Rectal smooth muscle tissue (tissue), 1 donor: ENCODE measurements around the gene MPDZ.

Experiments used
- H3K27ac ChIP-seq: one replicate; pipeline ENCODE4 v1.7.0; 2013; ENCODE audit warnings: low read depth, low read length, inconsistent platforms
- H3K27me3 ChIP-seq: one replicate; pipeline ENCODE4 v1.7.0; 2013; ENCODE audit warnings: low read length; ENCODE audit not compliant: control insufficient read depth, insufficient read depth
- H3K36me3 ChIP-seq: one replicate; pipeline ENCODE4 v1.7.0; 2013; ENCODE audit warnings: low read length; ENCODE audit not compliant: control insufficient read depth, insufficient read depth
- H3K4me1 ChIP-seq: one replicate; pipeline ENCODE4 v1.7.0; 2013; ENCODE audit warnings: low read length; ENCODE audit not compliant: control insufficient read depth, insufficient read depth
- H3K4me3 ChIP-seq: one replicate; pipeline ENCODE4 v1.7.0; 2013; ENCODE audit warnings: low read length
- H3K9ac ChIP-seq: one replicate; pipeline ENCODE4 v1.7.0; 2013; ENCODE audit warnings: low read length

MPDZ gene

GRCh38 chr9:13116292-13116691, 163.2 kb downstream of the MPDZ start:
- Histone ChIP-seq H3K4me3 (no peak overlapping the region), H3K36me3 (peaks cover 5% of the 10 kb centered on the region), H3K9ac (no peak overlapping the region), H3K27me3 (no peaks in the 10 kb centered on the region), H3K27ac (no peak overlapping the region), H3K4me1 (no peaks in the 10 kb centered on the region)

GRCh38 chr9:13113751-13114150, 165.7 kb downstream of the MPDZ start:
- Histone ChIP-seq H3K9ac (no peak overlapping the region), H3K36me3 (no peaks in the 10 kb centered on the region), H3K27ac (no peak overlapping the region), H3K4me1 (no peaks in the 10 kb centered on the region), H3K4me3 (no peak overlapping the region), H3K27me3 (no peaks in the 10 kb centered on the region)

GRCh38 chr9:13113216-13113615, 166.3 kb downstream of the MPDZ start:
- Histone ChIP-seq H3K36me3 (no peaks in the 10 kb centered on the region), H3K9ac (no peak overlapping the region), H3K27ac (no peak overlapping the region), H3K27me3 (no peaks in the 10 kb centered on the region), H3K4me1 (no peaks in the 10 kb centered on the region), H3K4me3 (no peak overlapping the region)

GRCh38 chr9:13111778-13112177, 167.7 kb downstream of the MPDZ start:
- no peaks in the 10 kb centered on the region for H3K4me1 ChIP-seq
- no peaks in the 10 kb centered on the region for H3K27me3 ChIP-seq
- no peaks in the 10 kb centered on the region for H3K36me3 ChIP-seq
- H3K4me3 ChIP-seq: no peak overlapping the region
- no peak overlapping the region for H3K9ac ChIP-seq
- H3K27ac ChIP-seq: no peak overlapping the region

- Histone ChIP-seq H3K36me3 (no peaks in the 10 kb centered on the region), H3K4me1 (no peaks in the 10 kb centered on the region), H3K27me3 (no peaks in the 10 kb centered on the region), H3K9ac (no peak overlapping the region), H3K27ac (no peak overlapping the region), H3K4me3 (no peak overlapping the region)
Observed at GRCh38 chr9:13110766-13111417, 168.6 kb downstream of the MPDZ start.

GRCh38 chr9:13109781-13110180, 169.7 kb downstream of the MPDZ start:
- no peaks in the 10 kb centered on the region for H3K27me3 ChIP-seq
- H3K36me3 ChIP-seq: no peaks in the 10 kb centered on the region
- no peak overlapping the region for H3K9ac ChIP-seq
- H3K4me1 ChIP-seq: no peaks in the 10 kb centered on the region
- no peak overlapping the region for H3K4me3 ChIP-seq
- no peak overlapping the region for H3K27ac ChIP-seq

GRCh38 chr9:13107008-13107407, 172.5 kb downstream of the MPDZ start:
- Histone ChIP-seq H3K4me1 (no peaks in the 10 kb centered on the region), H3K9ac (no peak overlapping the region), H3K36me3 (peaks cover 4% of the 10 kb centered on the region), H3K27ac (no peak overlapping the region), H3K27me3 (no peaks in the 10 kb centered on the region), H3K4me3 (no peak overlapping the region)

GRCh38 chr9:13100914-13101572, 178.4 kb downstream of the MPDZ start:
- no peak overlapping the region for H3K9ac ChIP-seq
- H3K4me3 ChIP-seq: no peak overlapping the region
- H3K36me3 ChIP-seq: peaks cover 4% of the 10 kb centered on the region
- no peaks in the 10 kb centered on the region for H3K27me3 ChIP-seq
- H3K27ac ChIP-seq: no peak overlapping the region
- H3K4me1 ChIP-seq: no peaks in the 10 kb centered on the region

GRCh38 chr9:13095056-13095455, 184.4 kb downstream of the MPDZ start:
- no peaks in the 10 kb centered on the region for H3K36me3 ChIP-seq
- no peaks in the 10 kb centered on the region for H3K27me3 ChIP-seq
- H3K9ac ChIP-seq: no peak overlapping the region
- H3K27ac ChIP-seq: no peak overlapping the region
- no peaks in the 10 kb centered on the region for H3K4me1 ChIP-seq
- H3K4me3 ChIP-seq: no peak overlapping the region

GRCh38 chr9:13090628-13091027, 188.9 kb downstream of the MPDZ start:
- Histone ChIP-seq H3K4me3 (no peak overlapping the region), H3K36me3 (no peaks in the 10 kb centered on the region), H3K9ac (no peak overlapping the region), H3K27me3 (no peaks in the 10 kb centered on the region), H3K4me1 (no peaks in the 10 kb centered on the region), H3K27ac (no peak overlapping the region)

GRCh38 chr9:13089666-13090065, 189.8 kb downstream of the MPDZ start:
- H3K4me1 ChIP-seq: no peaks in the 10 kb centered on the region
- no peaks in the 10 kb centered on the region for H3K27me3 ChIP-seq
- H3K9ac ChIP-seq: no peak overlapping the region
- H3K4me3 ChIP-seq: no peak overlapping the region
- H3K27ac ChIP-seq: no peak overlapping the region
- no peaks in the 10 kb centered on the region for H3K36me3 ChIP-seq

GRCh38 chr9:13088720-13089427, 190.6 kb downstream of the MPDZ start:
- Histone ChIP-seq H3K4me1 (no peaks in the 10 kb centered on the region), H3K36me3 (no peaks in the 10 kb centered on the region), H3K27ac (no peak overlapping the region), H3K4me3 (no peak overlapping the region), H3K9ac (no peak overlapping the region), H3K27me3 (no peaks in the 10 kb centered on the region)
